Skin epidermis (tissue), 12 donors: ENCODE data around the gene AMN1.

Experiments used
- H3K27ac ChIP-seq, 21 experiments: fragments of 200-600 bp; sonication (generic) in 11 of 21; one replicate each; pipeline ENCODE4 v1.5.0; 2020; ENCODE audit warnings: mild to moderate bottlenecking in 3 of 21, inconsistent platforms in 2 of 21, moderate library complexity in 2 of 21
- H3K4me3 ChIP-seq, 7 experiments: fragments of 200-600 bp; sonication (generic) in 2 of 7; one replicate each; pipeline ENCODE4 v1.5.0; 2020; ENCODE audit warnings: inconsistent platforms in 2 of 7, mild to moderate bottlenecking in 2 of 7, moderate library complexity in 1 of 7

Gene AMN1

DNA sequence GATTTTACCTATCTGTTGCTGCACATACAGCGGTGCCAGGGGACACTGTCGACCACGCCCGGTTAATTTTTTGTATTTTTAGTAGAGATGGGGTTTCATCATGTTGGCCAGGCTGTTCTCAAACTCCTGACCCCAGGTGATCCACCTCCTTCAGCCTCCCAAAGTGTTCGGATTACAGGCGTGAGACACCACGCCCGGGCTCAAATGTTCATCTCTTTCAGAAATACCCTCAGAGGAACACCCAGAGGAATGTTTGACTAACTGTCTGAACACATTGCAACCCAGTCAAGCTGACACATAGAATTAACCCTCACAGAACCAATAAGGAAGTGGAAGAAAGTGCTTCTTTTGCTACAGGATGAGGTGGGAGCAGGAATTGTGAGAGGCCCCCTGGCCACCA, 84.3 kb downstream of the AMN1 start:
- H3K27ac ChIP-seq, result no peak overlapping the region
- no peak overlapping the region for H3K4me3 ChIP-seq

- Histone ChIP-seq H3K4me3 (no peak overlapping the region), H3K27ac (no peak overlapping the region)
These were observed 87.2 kb downstream of the AMN1 start for GRCh38 chr12:31641509-31642090.

DNA sequence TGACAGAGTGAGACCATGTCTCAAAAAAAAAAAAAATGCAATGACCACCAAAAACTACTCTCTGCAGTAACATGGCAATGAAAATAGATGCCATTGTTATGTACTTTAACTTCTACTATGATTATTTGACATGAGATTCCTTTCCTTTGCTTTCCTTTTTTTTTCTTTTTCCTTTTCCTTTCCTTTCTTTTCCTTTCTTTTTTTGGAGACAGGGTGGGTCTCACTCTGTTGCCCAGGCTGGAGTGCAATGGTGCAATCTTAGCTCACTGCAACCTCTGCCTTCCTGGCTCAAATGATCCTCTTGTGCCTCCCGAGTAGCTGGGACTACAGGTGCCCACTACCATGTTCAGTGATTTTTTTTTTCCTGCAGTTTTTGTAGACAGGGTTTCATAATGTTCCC, 94.2 kb downstream of the AMN1 start:
- no peak overlapping the region for H3K4me3 ChIP-seq
- no peak overlapping the region for H3K27ac ChIP-seq

GRCh38 chr12:31633464-31633863, 95.4 kb downstream of the AMN1 start:
- no peak overlapping the region for H3K4me3 ChIP-seq
- no peak overlapping the region for H3K27ac ChIP-seq

DNA sequence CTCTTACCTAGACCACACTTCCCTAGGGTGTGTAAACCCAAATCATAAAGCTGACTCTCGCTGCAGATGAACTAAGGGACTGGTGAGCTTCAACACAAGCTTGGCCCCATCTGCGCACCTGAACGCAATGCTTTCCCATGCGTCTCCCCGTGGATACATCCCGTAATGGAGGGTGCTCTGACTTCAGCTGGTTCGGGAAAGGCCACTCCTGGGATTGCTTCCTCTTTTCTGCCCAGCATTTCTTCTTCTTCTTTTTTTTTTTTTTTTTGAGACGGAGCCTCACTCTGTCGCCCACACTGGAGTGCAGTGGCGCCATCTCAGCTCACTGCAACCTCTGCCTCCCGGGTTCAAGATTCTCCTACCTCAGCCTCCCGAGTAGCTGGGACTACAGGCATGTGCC, 97.0 kb downstream of the AMN1 start:
- Histone ChIP-seq H3K4me3 (no peak overlapping the region), H3K27ac (no peak overlapping the region)

DNA sequence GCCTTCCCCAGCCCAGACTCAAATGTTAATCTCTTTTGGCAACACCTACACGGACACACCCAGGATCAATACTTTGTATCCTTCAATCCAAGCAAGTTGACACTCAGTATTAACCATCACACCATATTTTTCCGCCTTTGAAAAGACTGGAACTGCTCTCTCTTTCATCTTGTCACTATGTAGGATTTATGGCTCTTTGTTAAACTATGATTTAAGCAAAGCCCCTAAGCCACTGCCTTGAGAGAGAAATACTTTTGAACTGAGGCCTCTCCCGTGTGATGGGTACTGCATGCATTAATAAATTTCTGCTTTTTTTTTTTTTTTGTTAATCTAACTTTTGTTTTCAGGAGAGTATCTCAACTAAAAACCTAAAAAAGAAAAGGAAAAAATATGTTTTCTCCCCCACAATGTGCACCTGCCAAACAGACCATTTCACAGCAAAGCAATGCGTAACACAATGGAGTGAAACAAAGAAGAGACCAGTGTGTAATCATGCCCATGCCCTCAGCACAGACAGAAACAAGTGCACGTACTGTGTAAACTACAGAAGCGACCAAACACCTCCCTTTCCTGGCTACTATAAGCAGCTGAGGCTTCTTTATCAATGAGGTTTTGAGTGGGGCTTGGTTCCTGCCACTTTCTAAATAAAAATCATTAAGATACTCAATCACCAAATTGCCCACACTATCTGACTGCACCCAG, 97.6 kb downstream of the AMN1 start:
- Histone ChIP-seq H3K27ac (no peak overlapping the region), H3K4me3 (no peak overlapping the region)

DNA sequence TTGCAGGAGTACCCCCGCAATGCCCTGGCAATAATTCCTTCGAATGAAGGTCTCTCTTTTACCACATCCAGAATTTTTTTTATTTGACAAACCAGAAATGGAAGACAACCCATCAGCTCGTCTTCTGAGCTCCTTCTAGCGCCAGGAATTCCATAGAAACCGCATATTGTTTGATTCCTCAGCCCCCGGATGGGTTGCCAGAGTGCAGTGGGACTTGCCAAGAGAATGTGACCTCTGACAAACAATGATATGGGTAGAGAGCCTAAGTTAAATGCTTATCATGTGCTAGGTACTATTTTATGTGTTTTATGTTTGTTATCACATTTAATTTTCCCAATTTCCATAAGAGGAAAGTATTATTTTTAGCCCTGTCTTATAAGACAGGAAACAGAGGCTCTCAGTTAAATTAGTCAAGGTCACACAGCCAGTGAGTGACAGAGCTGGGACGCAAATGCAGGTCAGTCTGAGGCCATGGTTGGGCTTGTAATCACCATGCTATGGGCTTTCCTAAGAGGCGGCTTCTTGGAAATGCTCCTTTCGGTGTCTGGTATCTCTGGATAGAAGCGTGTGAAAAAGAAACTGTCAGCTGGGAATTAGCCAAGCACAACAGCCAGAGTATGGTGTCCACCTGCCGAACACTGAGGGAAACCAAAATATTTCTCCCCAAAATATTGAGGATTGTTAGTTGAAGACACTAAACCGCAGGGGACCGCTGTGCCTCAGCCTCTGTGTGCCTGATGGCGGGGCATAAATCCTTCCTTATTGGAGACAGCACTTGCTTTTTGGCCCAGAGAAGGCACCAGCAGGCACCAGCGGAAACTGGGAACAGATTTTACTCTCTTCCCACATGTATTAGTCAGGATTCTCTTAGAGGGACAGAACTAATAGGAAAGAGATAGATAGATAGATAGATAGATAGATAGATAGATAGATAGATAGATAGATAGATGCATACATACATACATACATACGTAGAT, 98.8 kb downstream of the AMN1 start:
- H3K27ac ChIP-seq, result no peak overlapping the region
- no peak overlapping the region for H3K4me3 ChIP-seq

DNA sequence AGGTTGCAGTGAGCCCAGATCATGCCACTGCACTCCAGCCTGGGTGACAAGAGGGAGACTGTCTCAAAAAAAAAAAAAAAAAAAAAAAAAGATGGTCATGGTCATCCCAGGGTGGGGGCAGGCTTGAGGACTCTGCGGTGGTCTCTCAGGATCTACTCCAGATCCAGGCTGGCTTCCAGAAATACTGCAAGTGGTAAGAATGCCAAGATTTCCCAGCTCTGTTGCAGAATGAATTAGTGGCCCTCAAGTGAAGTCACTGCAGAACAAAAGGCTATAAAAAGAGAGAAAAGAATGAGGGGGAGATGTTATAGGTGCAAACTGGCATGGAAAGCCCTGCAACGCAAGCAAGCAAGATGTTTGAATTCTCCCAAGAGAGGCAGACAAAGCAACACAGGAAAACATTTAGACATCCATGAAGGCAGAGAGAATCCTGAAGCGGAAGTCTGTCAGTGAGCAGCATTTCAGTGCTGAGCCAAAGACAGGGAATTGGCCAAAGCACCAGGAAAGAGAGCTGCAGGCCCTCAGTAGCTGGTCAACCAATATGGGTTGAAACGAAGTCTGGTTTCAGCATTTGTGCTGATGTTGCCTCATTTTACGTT, 101.3 kb downstream of the AMN1 start:
- Histone ChIP-seq H3K4me3 (no peak overlapping the region), H3K27ac (no peak overlapping the region)

- H3K27ac ChIP-seq, result no peak overlapping the region
These were observed 102.4 kb downstream of the AMN1 start for GRCh38 chr12:31626270-31626995.

GRCh38 chr12:31622038-31622437, 106.8 kb downstream of the AMN1 start:
- Histone ChIP-seq H3K4me3 (no peak overlapping the region), H3K27ac (no peak overlapping the region)

More at GRCh38 chr12:31626270-31626995, 102.4 kb downstream of the AMN1 start:
- no peak overlapping the region for H3K4me3 ChIP-seq
